DND-41 (cell line): Measurements from ENCODE around the gene RFXAP.

Experiments used
- ATAC-seq: fragments of 200-7000 bp; cut with Tn5 transposase; 3 replicates; pipeline ENCODE4 v1.9.1; 2021; ENCODE audit warnings: low read depth; ENCODE audit not compliant: insufficient read depth
- DNase-seq: peaks from one replicate; pipeline ENCODE4 v3.0.0-alpha.2; 2020
- H2AFZ ChIP-seq: 2 replicates; pipeline ENCODE4 v1.6.0; 2012; ENCODE audit warnings: low read depth, low read length
- H3K27ac ChIP-seq: 2 replicates; pipeline ENCODE4 v1.5.1; 2012; ENCODE audit warnings: low read length, inconsistent platforms
- H3K27me3 ChIP-seq: fragments of 200-600 bp; sonication (generic); 2 replicates; pipeline ENCODE4 v1.6.0; 2012; ENCODE audit warnings: low read length, mild to moderate bottlenecking, inconsistent platforms; ENCODE audit not compliant: insufficient read depth, poor library complexity
- H3K36me3 ChIP-seq: 2 replicates; pipeline ENCODE4 v1.5.1; 2012; ENCODE audit warnings: low read length, inconsistent platforms; ENCODE audit not compliant: insufficient read depth
- H3K4me1 ChIP-seq: 2 replicates; pipeline ENCODE4 v1.5.1; 2012; ENCODE audit warnings: mild to moderate bottlenecking, low read length; ENCODE audit not compliant: insufficient read depth
- H3K4me2 ChIP-seq: 2 replicates; pipeline ENCODE4 v1.6.0; 2012; ENCODE audit warnings: mild to moderate bottlenecking, moderate library complexity, low read length, inconsistent platforms; ENCODE audit not compliant: insufficient read depth
- H3K4me3 ChIP-seq, 2 experiments: fragments of 200-600 bp in 1 of 2; shearing (Covaris generic) in 1 of 2; 2 replicates each; pipeline ENCODE4 v1.5.1; 2012 to 2016; ENCODE audit warnings: inconsistent platforms in 2 of 2, low read length in 2 of 2, mild to moderate bottlenecking in 2 of 2, low read depth in 1 of 2, moderate library complexity in 1 of 2
- H3K79me2 ChIP-seq: 2 replicates; pipeline ENCODE4 v1.6.0; 2012; ENCODE audit warnings: low read length, inconsistent platforms; ENCODE audit not compliant: insufficient read depth
- H3K9ac ChIP-seq: 2 replicates; pipeline ENCODE4 v1.6.0; 2012; ENCODE audit warnings: low read depth, mild to moderate bottlenecking, inconsistent platforms, low read length, moderate library complexity
- H3K9me3 ChIP-seq: 2 replicates; pipeline ENCODE4 v1.5.1; 2012; ENCODE audit warnings: low read length, moderate library complexity, mild to moderate bottlenecking, inconsistent platforms; ENCODE audit not compliant: insufficient read depth, severe bottlenecking
- H4K20me1 ChIP-seq: 2 replicates; pipeline ENCODE4 v1.6.0; 2012; ENCODE audit warnings: low read length; ENCODE audit not compliant: insufficient read depth
- CTCF ChIP-seq: IDR thresholded peaks from 2 replicates; pipeline ENCODE4 v1.5.1; 2012; ENCODE audit warnings: borderline replicate concordance, low read length, moderate library complexity, mild to moderate bottlenecking; ENCODE audit not compliant: poor library complexity, severe bottlenecking; ENCODE audit errors: extremely low read depth
- EZH2 ChIP-seq: IDR thresholded peaks from 3 replicates; pipeline ENCODE4 v1.6.1; 2012; ENCODE audit warnings: borderline replicate concordance, low read depth, mild to moderate bottlenecking, moderate library complexity, low read length, inconsistent platforms; ENCODE audit not compliant: severe bottlenecking

RFXAP gene

GRCh38 chr13:36819739-36820090, 693 bp downstream of the RFXAP start:
- peak; percentile 55 for ATAC-seq
- no peaks in the 10 kb centered on the region for H3K27me3 ChIP-seq
- peaks cover 29% of the 10 kb centered on the region for H4K20me1 ChIP-seq
- peak overlapping the region; percentile 84 for H2AFZ ChIP-seq
- H3K4me3 ChIP-seq: peak overlapping the region; percentile 37 to 75
- TF ChIP-seq EZH2 (no peak), CTCF (no peak)
- no peaks in the 10 kb centered on the region for H3K9me3 ChIP-seq
- peaks cover 57% of the 10 kb centered on the region for H3K79me2 ChIP-seq
- peaks cover 9% of the 10 kb centered on the region for H3K36me3 ChIP-seq
- peaks cover 51% of the 10 kb centered on the region for H3K4me1 ChIP-seq
- peak overlapping the region; percentile 76 for H3K27ac ChIP-seq
- H3K4me2 ChIP-seq: peak overlapping the region; percentile 79
- H3K9ac ChIP-seq: peak overlapping the region; percentile 91
- DNase-seq: peak; percentile 64

GRCh38 chr13:36820222-36820621, 1.2 kb downstream of the RFXAP start:
- no peak for TF ChIP-seq CTCF
- no peak for TF ChIP-seq EZH2
- Histone ChIP-seq H3K9me3 (no peaks in the 10 kb centered on the region), H3K79me2 (peaks cover 62% of the 10 kb centered on the region), H2AFZ (peak overlapping the region; percentile 84), H3K4me3 (peak overlapping the region; percentile 37 to 75), H3K4me1 (peaks cover 53% of the 10 kb centered on the region), H3K4me2 (peak overlapping the region; percentile 79), H3K27me3 (no peaks in the 10 kb centered on the region), H4K20me1 (peaks cover 33% of the 10 kb centered on the region), H3K36me3 (peaks cover 14% of the 10 kb centered on the region), H3K27ac (peak overlapping the region; percentile 76), H3K9ac (peak overlapping the region; percentile 91)
- ATAC-seq (peak; percentile 12; the same call in 2 of the 3 replicates), DNase-seq (no peak)

GRCh38 chr13:36822785-36823184, 3.8 kb downstream of the RFXAP start:
- Histone ChIP-seq H3K4me1 (peaks cover 53% of the 10 kb centered on the region), H3K79me2 (peaks cover 78% of the 10 kb centered on the region), H3K27me3 (no peaks in the 10 kb centered on the region), H3K4me2 (peak overlapping the region; percentile 79), H2AFZ (no peak overlapping the region), H3K9ac (peak overlapping the region; percentile 22; the same call in 1 of the 2 replicates), H4K20me1 (peaks cover 37% of the 10 kb centered on the region), H3K27ac (no peak overlapping the region), H3K9me3 (no peaks in the 10 kb centered on the region), H3K4me3 (peak overlapping the region in 1 of 2 experiments; percentile 46; a peak in 2 of 4 replicates), H3K36me3 (peaks cover 37% of the 10 kb centered on the region)
- no peak for ATAC-seq
- no peak for TF ChIP-seq CTCF
- TF ChIP-seq EZH2: no peak
- no peak for DNase-seq

GRCh38 chr13:36829753-36830152, 10.7 kb downstream of the RFXAP start:
- Histone ChIP-seq H3K36me3 (peaks cover 66% of the 10 kb centered on the region), H3K79me2 (peaks cover 23% of the 10 kb centered on the region), H3K27ac (no peak overlapping the region), H3K4me3 (no peak overlapping the region), H4K20me1 (peaks cover 12% of the 10 kb centered on the region; the same call in 1 of the 2 replicates), H3K4me2 (no peak overlapping the region), H2AFZ (no peak overlapping the region), H3K9ac (no peak overlapping the region), H3K4me1 (0 out of 2 replicates have a peak, but pooled peaks cover 2% of the 10 kb centered on the region), H3K9me3 (no peaks in the 10 kb centered on the region), H3K27me3 (no peaks in the 10 kb centered on the region)
- TF ChIP-seq CTCF (no peak), EZH2 (no peak)
- ATAC-seq (no peak), DNase-seq (no peak)
